ENCODE measurements around the gene SLC35F4. TPM values are rescaled to one million over a fixed set of nuclear protein-coding genes. Genes with fewer than 3 reads are reported as not detected.

Gene SLC35F4
- total and polyA plus RNA-seq, 10 of the 15 experiments (the other 5 are each of a cell fraction or from before 2014, with no cell fraction given): 0.06 to 0.30 TPM; not detected in 8

DNA sequence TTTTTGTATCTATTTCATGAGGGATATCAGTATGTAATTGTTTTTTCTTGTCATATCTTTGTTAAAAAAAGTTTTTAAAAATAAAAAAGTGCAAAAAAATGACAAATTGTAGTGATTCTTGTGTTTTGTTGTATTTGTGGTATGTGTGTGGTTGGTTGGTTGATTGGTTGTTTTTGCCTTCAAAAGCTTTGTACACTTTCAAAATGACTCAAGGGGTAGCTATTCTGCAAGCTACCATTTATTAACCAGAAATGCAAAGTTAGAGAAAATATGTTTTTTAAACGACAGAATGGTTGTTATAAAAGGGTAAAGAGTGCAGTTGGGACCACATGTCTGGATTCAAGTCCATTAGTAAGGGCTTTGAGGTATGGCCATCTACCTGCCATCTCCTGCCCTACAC, 119.3 kb downstream of the SLC35F4 start:
- H3K27ac ChIP-seq (ENCODE audit: control insufficient read depth, insufficient read depth): no peak overlapping the region
- no peaks in the 10 kb centered on the region for H3K9me3 ChIP-seq (replicated peaks; ENCODE audit: control insufficient read depth, insufficient read depth, low read length)
- H4K20me1 ChIP-seq (ENCODE audit: control insufficient read depth, insufficient read depth): no peaks in the 10 kb centered on the region
- H3K9ac ChIP-seq (ENCODE audit: control insufficient read depth, insufficient read depth, low read length): no peak overlapping the region
- ChIA-PET SMC1A (ENCODE audit: uncharacterized antibody, unreplicated experiment) (no interaction called here), POLR2A (no interaction called here), RAD21 (ENCODE audit: unreplicated experiment) (interaction anchor here (1.0 kb wide), 1 partner anchor 54 kb away, joined by 3 read pairs; no protein-coding TSS in a partner anchor), CTCF (no interaction called here)
- no peak overlapping the region for H2AFZ ChIP-seq (ENCODE audit: control insufficient read depth, low read depth, low read length)
- DNase-seq (ENCODE audit: low read depth, low spot score): no peak
- in situ Hi-C loops (cut with MboI) (no loop called here), intact Hi-C loops (cut with micrococcal nuclease; ENCODE audit: unreplicated experiment) (no loop called here)
- no peaks in the 10 kb centered on the region for H3K79me2 ChIP-seq (ENCODE audit: control insufficient read depth, insufficient read depth, low read length)
- H3K27me3 ChIP-seq (replicated peaks in 1 of 2; ENCODE audit: control insufficient read depth in 2 of 2, insufficient read depth in 2 of 2, low read length in 1 of 2): no peaks in the 10 kb centered on the region
- H3K4me3 ChIP-seq: no peak overlapping the region
- TF ChIP-seq, protein P1, sequence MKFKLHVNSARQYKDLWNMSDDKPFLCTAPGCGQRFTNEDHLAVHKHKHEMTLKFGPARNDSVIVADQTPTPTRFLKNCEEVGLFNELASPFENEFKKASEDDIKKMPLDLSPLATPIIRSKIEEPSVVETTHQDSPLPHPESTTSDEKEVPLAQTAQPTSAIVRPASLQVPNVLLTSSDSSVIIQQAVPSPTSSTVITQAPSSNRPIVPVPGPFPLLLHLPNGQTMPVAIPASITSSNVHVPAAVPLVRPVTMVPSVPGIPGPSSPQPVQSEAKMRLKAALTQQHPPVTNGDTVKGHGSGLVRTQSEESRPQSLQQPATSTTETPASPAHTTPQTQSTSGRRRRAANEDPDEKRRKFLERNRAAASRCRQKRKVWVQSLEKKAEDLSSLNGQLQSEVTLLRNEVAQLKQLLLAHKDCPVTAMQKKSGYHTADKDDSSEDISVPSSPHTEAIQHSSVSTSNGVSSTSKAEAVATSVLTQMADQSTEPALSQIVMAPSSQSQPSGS (IDR thresholded peaks at IDR 0.05; ENCODE audit: low read length): no peak
- TF ChIP-seq, protein P2, sequence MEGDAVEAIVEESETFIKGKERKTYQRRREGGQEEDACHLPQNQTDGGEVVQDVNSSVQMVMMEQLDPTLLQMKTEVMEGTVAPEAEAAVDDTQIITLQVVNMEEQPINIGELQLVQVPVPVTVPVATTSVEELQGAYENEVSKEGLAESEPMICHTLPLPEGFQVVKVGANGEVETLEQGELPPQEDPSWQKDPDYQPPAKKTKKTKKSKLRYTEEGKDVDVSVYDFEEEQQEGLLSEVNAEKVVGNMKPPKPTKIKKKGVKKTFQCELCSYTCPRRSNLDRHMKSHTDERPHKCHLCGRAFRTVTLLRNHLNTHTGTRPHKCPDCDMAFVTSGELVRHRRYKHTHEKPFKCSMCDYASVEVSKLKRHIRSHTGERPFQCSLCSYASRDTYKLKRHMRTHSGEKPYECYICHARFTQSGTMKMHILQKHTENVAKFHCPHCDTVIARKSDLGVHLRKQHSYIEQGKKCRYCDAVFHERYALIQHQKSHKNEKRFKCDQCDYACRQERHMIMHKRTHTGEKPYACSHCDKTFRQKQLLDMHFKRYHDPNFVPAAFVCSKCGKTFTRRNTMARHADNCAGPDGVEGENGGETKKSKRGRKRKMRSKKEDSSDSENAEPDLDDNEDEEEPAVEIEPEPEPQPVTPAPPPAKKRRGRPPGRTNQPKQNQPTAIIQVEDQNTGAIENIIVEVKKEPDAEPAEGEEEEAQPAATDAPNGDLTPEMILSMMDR (IDR thresholded peaks at IDR 0.05 in 2 of 3, conservative IDR thresholded peaks at IDR 0.05 in 1 of 3; ENCODE audit: control insufficient read depth in 2 of 3, extremely low read depth in 1 of 3, insufficient read depth in 1 of 3, low read depth in 3 of 3, low read length in 3 of 3): no peak
- TF ChIP-seq JUND (IDR thresholded peaks at IDR 0.05; ENCODE audit: low read depth, low read length): peak; percentile 19; the same call in 1 of the 2 replicates
- TF ChIP-seq HDAC6 (IDR thresholded peaks at IDR 0.05; ENCODE audit: unreplicated experiment): no peak
- TF ChIP-seq BHLHE40 (IDR thresholded peaks at IDR 0.05; ENCODE audit: borderline replicate concordance in 1 of 2, low read depth in 2 of 2, low read length in 1 of 2): no peak
- TF ChIP-seq JUNB (IDR thresholded peaks at IDR 0.05): 0 out of 2 replicates have a peak, but pooled peaks have one; percentile 23
- TF ChIP-seq RUNX3 (IDR thresholded peaks at IDR 0.05; ENCODE audit: low read length): peak; percentile 37; the same call in 1 of the 2 replicates
- TF ChIP-seq FOXK2 (IDR thresholded peaks at IDR 0.05): no peak
- TF ChIP-seq, protein P3, sequence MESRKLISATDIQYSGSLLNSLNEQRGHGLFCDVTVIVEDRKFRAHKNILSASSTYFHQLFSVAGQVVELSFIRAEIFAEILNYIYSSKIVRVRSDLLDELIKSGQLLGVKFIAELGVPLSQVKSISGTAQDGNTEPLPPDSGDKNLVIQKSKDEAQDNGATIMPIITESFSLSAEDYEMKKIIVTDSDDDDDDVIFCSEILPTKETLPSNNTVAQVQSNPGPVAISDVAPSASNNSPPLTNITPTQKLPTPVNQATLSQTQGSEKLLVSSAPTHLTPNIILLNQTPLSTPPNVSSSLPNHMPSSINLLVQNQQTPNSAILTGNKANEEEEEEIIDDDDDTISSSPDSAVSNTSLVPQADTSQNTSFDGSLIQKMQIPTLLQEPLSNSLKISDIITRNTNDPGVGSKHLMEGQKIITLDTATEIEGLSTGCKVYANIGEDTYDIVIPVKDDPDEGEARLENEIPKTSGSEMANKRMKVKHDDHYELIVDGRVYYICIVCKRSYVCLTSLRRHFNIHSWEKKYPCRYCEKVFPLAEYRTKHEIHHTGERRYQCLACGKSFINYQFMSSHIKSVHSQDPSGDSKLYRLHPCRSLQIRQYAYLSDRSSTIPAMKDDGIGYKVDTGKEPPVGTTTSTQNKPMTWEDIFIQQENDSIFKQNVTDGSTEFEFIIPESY (IDR thresholded peaks at IDR 0.05): no peak
- no peak for TF ChIP-seq MXI1 (IDR thresholded peaks at IDR 0.05; ENCODE audit: low read depth, low read length)
- no peak for TF ChIP-seq SUZ12 (IDR thresholded peaks at IDR 0.05; ENCODE audit: unreplicated experiment)
- H3K4me2 ChIP-seq (ENCODE audit: control insufficient read depth, insufficient read depth): no peak overlapping the region
- no peak for ATAC-seq
- H3K4me1 ChIP-seq (ENCODE audit: control insufficient read depth, insufficient read depth, low read length): no peaks in the 10 kb centered on the region
- 0% methylated on average over 1 of the region's 1 CpG for WGBS (ENCODE audit: insufficient coverage, insufficient replicate concordance, low lambda C conversion rate, missing lambda C conversion rate)
- no peak for FAIRE-seq
- BruUV-seq (replicated peaks): no TSS peak
- H3K36me3 ChIP-seq (ENCODE audit: control insufficient read depth in 2 of 2, insufficient read depth in 2 of 2, low read length in 1 of 2): no peaks in the 10 kb centered on the region
